WTC11 (cell line): ENCODE results near the gene TERT. TPM values are rescaled to one million over a fixed set of nuclear protein-coding genes. Genes with fewer than 3 reads are reported as not detected.

Source experiments
- ATAC-seq: fragments of 200-7000 bp; cut with Tn5 transposase; 2 replicates; pipeline ENCODE4 v1.10.0; 2021; ENCODE audit warnings: mild to moderate bottlenecking, moderate library complexity
- CTCF ChIA-PET: fragments of 300-600 bp; sonication (Branson Sonifier 250); formaldehyde crosslinking; loops from one replicate; lab custom pipeline; 2021; ENCODE audit warnings: antibody characterized with exemption; lab: Charles Lee
- POLR2A ChIA-PET: fragments of 350-600 bp; sonication (Branson Sonifier 250); formaldehyde crosslinking; loops from one replicate; lab custom pipeline; 2021; ENCODE audit warnings: antibody characterized with exemption; lab: Charles Lee
- DNase-seq: peaks from one replicate; pipeline ENCODE4 v3.0.0; 2021; ENCODE audit warnings: low spot score
- H3K27ac Mint-ChIP-seq: 2 replicates; pipeline ENCODE4 v1.8.0; 2021; ENCODE audit warnings: mixed read lengths
- H3K27me3 Mint-ChIP-seq: 2 replicates; pipeline ENCODE4 v1.8.0; 2021; ENCODE audit warnings: low read depth, mild to moderate bottlenecking, moderate library complexity, mixed read lengths
- H3K36me3 Mint-ChIP-seq: 2 replicates; pipeline ENCODE4 v1.8.0; 2021; ENCODE audit warnings: mixed read lengths
- H3K4me1 Mint-ChIP-seq: 2 replicates; pipeline ENCODE4 v1.8.0; 2022; ENCODE audit warnings: mixed read lengths
- H3K4me3 Mint-ChIP-seq: 2 replicates; pipeline ENCODE4 v1.8.0; 2021; ENCODE audit warnings: mild to moderate bottlenecking, moderate library complexity, mixed read lengths
- H3K9me3 Mint-ChIP-seq: 2 replicates; pipeline ENCODE4 v1.8.0; 2021; ENCODE audit warnings: mixed read lengths
- AFF4 ChIP-seq: sonication (generic); formaldehyde crosslinking; IDR thresholded peaks from 2 replicates; pipeline ENCODE4 v1.8.1; 2023; ENCODE audit warnings: mild to moderate bottlenecking, missing genetic modification reagents, borderline replicate concordance
- ATF6 ChIP-seq: sonication (generic); formaldehyde crosslinking; IDR thresholded peaks from 2 replicates; pipeline ENCODE4 v1.8.1; 2023; ENCODE audit warnings: mild to moderate bottlenecking, missing genetic modification reagents
- CTCF ChIP-seq: fragments of 200-600 bp; IDR thresholded peaks from 2 replicates; pipeline ENCODE4 v1.8.0; 2022; ENCODE audit warnings: antibody characterized with exemption
- ELF4 ChIP-seq: sonication (generic); formaldehyde crosslinking; IDR thresholded peaks from 2 replicates; pipeline ENCODE4 v1.8.1; 2022; ENCODE audit warnings: low read depth, mild to moderate bottlenecking, moderate library complexity, missing genetic modification reagents
- ESRRA ChIP-seq: sonication (generic); formaldehyde crosslinking; IDR thresholded peaks from 2 replicates; pipeline ENCODE4 v1.8.1; 2022; ENCODE audit warnings: mild to moderate bottlenecking, missing genetic modification reagents, borderline replicate concordance
- ETV6 ChIP-seq: sonication (generic); formaldehyde crosslinking; IDR thresholded peaks from 2 replicates; pipeline ENCODE4 v1.8.1; 2022; ENCODE audit warnings: mild to moderate bottlenecking, missing genetic modification reagents
- FOXK1 ChIP-seq: sonication (generic); formaldehyde crosslinking; IDR thresholded peaks from 2 replicates; pipeline ENCODE4 v1.8.0; 2022; ENCODE audit warnings: mild to moderate bottlenecking, moderate library complexity, missing genetic modification reagents
- NFE2L1 ChIP-seq: sonication (generic); formaldehyde crosslinking; IDR thresholded peaks from 2 replicates; pipeline ENCODE4 v1.8.1; 2023; ENCODE audit warnings: missing genetic modification reagents
- NR1H2 ChIP-seq: sonication (generic); formaldehyde crosslinking; IDR thresholded peaks from 2 replicates; pipeline ENCODE4 v1.9.0; 2021; ENCODE audit warnings: mild to moderate bottlenecking, moderate library complexity, missing genetic modification reagents
- NR3C1 ChIP-seq: sonication (generic); formaldehyde crosslinking; conservative IDR thresholded peaks from 2 replicates; pipeline ENCODE4 v1.8.1; 2023; ENCODE audit warnings: low read depth, mild to moderate bottlenecking, missing genetic modification reagents
- PRDM15 ChIP-seq: sonication (generic); formaldehyde crosslinking; IDR thresholded peaks from 2 replicates; pipeline ENCODE4 v1.8.0; 2022; ENCODE audit warnings: missing genetic modification reagents
- SMAD4 ChIP-seq: sonication (generic); formaldehyde crosslinking; IDR thresholded peaks from 2 replicates; pipeline ENCODE4 v1.8.0; 2022; ENCODE audit warnings: mild to moderate bottlenecking, missing genetic modification reagents
- TEAD1 ChIP-seq: sonication (generic); formaldehyde crosslinking; IDR thresholded peaks from 2 replicates; pipeline ENCODE4 v1.8.0; 2022; ENCODE audit warnings: mild to moderate bottlenecking, missing genetic modification reagents
- TEAD4 ChIP-seq: sonication (generic); formaldehyde crosslinking; IDR thresholded peaks from 2 replicates; pipeline ENCODE4 v1.8.0; 2022; ENCODE audit warnings: mild to moderate bottlenecking, missing genetic modification reagents
- ZNF219 ChIP-seq: sonication (generic); formaldehyde crosslinking; IDR thresholded peaks from 2 replicates; pipeline ENCODE4 v1.8.0; 2023; ENCODE audit warnings: missing genetic modification reagents, mild to moderate bottlenecking, borderline replicate concordance
- ZSCAN18 ChIP-seq: fragments of 250-450 bp; sonication (Bioruptor Pico); IDR thresholded peaks from 2 replicates; pipeline ENCODE4 v2.1.2; 2022; ENCODE audit warnings: mild to moderate bottlenecking, moderate library complexity
- total RNA-seq: library from RNA; stranded (reverse); gene quantifications from 3 replicates; pipeline ENCODE4 v1.2.3, GENCODE V29; 2021

TERT gene
- total RNA-seq, 1 experiment from 2014 or later, result 42.9 TPM

- ChIA-PET POLR2A (no interaction called here), CTCF (no interaction called here)
- H3K9me3 Mint-ChIP-seq, result peaks cover 9% of the 10 kb centered on the region
- TF ChIP-seq ESRRA (CRISPR knock-in tag) (no peak), NFE2L1 (no peak), AFF4 (CRISPR knock-in tag) (no peak), ELF4 (CRISPR knock-in tag) (no peak), ZSCAN18 (CRISPR knock-in tag) (no peak), TEAD1 (CRISPR knock-in tag) (no peak), SMAD4 (CRISPR knock-in tag) (no peak), ZNF219 (CRISPR knock-in tag) (no peak), NR3C1 (CRISPR knock-in tag) (no peak), ETV6 (CRISPR knock-in tag) (no peak), PRDM15 (CRISPR knock-in tag) (no peak), CTCF (no peak), FOXK1 (CRISPR knock-in tag) (no peak), NR1H2 (CRISPR knock-in tag) (no peak), TEAD4 (CRISPR knock-in tag) (no peak), ATF6 (CRISPR knock-in tag) (no peak)
- peaks cover 71% of the 10 kb centered on the region for H3K36me3 Mint-ChIP-seq
- peaks cover 4% of the 10 kb centered on the region; the same call in 1 of the 2 replicates for H3K4me1 Mint-ChIP-seq
- H3K27ac Mint-ChIP-seq, result no peak overlapping the region
- no peak for ATAC-seq
- H3K27me3 Mint-ChIP-seq, result no peaks in the 10 kb centered on the region
- no peak for DNase-seq
- no peak overlapping the region for H3K4me3 Mint-ChIP-seq
Observed at GRCh38 chr5:1330146-1330846, 35.4 kb upstream of the TERT start.
